Limb (tissue), 2 donors: Measurements from ENCODE around the gene NPIPB6.

Experiments used
- DNase-seq, 2 donors: peaks; one replicate each; pipeline ENCODE4 v3.0.0-alpha.2; 2016; ENCODE audit errors: extremely low spot score in 2 of 2

NPIPB6 gene

DNA sequence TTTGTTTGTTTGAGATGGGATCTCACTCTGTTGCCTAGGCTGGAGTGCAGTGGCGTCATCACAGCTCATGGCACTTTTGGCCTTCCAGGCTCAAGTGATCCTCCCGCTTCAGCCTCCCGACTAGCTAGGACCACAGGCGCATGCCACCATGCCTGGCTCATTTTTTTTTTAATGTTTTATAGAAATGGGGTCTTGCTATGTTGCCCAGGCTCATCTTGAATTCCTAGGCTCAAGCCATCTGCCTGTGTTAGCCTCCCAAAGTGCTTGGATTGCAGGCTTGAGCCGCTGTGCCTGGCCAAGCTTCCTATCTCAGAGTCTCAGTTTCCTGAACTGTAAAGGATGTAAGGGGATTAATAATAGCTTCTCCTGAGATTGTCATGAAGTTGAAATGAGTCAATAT lies 63.0 kb downstream of the NPIPB6 start:
- no peak for DNase-seq

- DNase-seq: no peak
Observed at GRCh38 chr16:28298511-28298878, 64.8 kb downstream of the NPIPB6 start.

DNA sequence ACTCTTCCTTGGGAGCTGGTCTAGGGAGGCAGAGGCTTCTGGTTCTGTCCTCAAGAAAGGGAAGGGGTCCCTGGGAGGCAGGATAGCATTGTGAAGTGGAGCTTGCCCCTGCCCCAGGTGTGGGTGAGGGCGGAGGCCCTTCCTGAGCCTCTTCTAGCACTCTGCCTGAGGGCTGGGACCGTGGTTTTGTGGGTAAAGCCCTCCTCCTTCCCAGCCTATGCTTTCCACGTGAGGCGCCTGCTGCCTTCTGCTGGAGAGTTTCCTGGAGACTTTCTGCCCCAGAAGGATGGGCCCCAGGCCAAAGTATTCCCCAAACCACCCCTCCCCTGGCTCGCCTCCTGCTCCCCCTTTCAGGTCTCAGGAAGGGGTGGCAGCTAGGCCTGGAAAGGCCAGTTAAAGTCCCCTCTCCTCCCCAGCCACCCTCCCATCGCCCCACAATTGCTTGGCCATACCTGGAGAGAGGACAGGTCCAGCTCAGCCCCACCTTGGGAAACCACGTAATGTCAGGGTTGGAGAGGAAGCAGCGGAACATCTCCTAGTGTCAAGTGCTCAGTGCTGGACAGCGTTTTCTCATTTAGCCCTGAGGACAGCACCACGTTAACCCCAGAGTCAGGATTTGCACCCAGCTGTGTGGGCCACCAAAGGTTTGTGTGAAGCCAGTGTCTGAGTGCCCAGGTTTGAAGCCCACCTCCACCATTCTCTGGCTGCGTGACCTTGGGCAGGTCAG lies 65.4 kb downstream of the NPIPB6 start:
- DNase-seq: no peak

DNA sequence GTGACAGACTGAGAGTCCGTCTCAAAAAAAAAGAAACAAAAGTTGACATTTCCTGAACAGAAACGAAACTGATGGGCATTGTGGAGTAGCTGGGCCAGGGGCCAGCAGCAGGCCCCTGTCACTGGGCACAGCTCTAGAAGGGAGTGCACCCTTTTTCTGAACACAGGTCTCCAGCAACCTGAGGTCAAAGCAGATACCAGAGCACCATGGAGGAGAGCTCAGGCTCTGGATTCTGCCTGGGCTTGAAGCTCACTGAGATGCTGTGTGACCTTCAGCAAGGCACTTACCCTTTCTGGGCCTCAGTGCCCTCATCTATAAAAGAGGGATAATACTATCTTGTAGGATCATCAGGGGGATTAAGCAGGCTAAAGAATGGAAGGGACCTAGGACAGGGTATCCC lies 66.0 kb downstream of the NPIPB6 start:
- DNase-seq: no peak

- DNase-seq: no peak
Observed at GRCh38 chr16:28295276-28295675, 68.0 kb downstream of the NPIPB6 start.

DNA sequence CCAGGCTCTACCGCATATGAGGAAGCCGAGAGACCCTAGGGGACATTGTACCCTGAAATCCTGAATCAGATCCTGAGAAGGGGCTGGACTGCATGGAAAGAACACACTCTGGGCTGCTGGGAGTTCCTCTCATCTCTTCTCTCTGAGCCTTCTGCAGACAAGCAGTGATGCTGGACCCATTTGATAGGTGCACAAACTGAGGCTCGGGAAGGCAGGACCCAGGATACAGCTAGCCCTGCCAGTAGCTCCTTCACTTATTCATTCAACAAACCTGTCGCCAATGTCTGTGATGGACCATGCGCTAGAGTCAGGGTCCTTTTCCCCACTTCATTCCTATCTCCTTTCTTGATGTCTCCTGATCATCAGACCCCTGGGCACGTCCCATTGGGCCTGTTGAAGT lies 69.1 kb downstream of the NPIPB6 start:
- DNase-seq: no peak

GRCh38 chr16:28293601-28293960 lies 69.7 kb downstream of the NPIPB6 start:
- no peak for DNase-seq

GRCh38 chr16:28292731-28293600 lies 70.3 kb downstream of the NPIPB6 start:
- peak in 1 of 2 donors; percentile 77 for DNase-seq
